Sigmoid colon (tissue), 4 donors: ENCODE results near the gene GBX2.

Experiments
- EP300 ChIP-seq, 4 donors: sonication (generic); formaldehyde crosslinking; IDR thresholded peaks; one replicate each; pipeline ENCODE4 v1.6.1; 2017; ENCODE audit warnings: antibody characterized with exemption in 4 of 4
- POLR2A ChIP-seq, 2 donors: fragments of 450-650 bp; IDR thresholded peaks; one replicate each; pipeline ENCODE4 v1.6.1; 2016; ENCODE audit warnings: antibody characterized with exemption in 2 of 2, mild to moderate bottlenecking in 2 of 2, moderate library complexity in 2 of 2
- POLR2AphosphoS5 ChIP-seq, 4 donors: sonication (generic); formaldehyde crosslinking; IDR thresholded peaks; one replicate each; pipeline ENCODE4 v1.6.1; 2017; ENCODE audit warnings: antibody characterized with exemption in 4 of 4
- TF ChIP-seq, protein P1 (sequence below), 4 experiments: fragments of 450-650 bp in 3 of 4; fragments of 200-600 bp in 1 of 4; IDR thresholded peaks; one replicate each; pipeline ENCODE4 v1.5.1; 2016 to 2019; ENCODE audit warnings: antibody characterized with exemption in 4 of 4, mild to moderate bottlenecking in 3 of 4, moderate library complexity in 2 of 4

DNA sequence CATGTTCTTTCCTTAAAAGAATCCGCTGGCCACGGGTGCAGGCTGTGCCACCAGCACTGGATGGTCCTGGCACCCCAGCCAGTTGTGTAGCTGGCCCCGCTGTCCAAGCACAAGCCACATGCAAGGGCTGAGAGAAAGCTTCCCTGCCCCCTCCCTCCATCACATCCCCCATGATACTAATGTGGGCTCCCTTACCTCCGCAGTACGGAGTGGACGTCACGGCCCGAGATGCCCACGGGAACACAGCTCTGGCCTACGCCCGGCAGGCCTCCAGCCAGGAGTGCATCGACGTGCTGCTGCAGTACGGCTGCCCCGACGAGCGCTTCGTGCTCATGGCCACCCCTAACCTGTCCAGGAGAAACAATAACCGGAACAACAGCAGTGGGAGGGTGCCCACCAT is 44.5 kb downstream of the GBX2 start:
- TF ChIP-seq, protein P1, sequence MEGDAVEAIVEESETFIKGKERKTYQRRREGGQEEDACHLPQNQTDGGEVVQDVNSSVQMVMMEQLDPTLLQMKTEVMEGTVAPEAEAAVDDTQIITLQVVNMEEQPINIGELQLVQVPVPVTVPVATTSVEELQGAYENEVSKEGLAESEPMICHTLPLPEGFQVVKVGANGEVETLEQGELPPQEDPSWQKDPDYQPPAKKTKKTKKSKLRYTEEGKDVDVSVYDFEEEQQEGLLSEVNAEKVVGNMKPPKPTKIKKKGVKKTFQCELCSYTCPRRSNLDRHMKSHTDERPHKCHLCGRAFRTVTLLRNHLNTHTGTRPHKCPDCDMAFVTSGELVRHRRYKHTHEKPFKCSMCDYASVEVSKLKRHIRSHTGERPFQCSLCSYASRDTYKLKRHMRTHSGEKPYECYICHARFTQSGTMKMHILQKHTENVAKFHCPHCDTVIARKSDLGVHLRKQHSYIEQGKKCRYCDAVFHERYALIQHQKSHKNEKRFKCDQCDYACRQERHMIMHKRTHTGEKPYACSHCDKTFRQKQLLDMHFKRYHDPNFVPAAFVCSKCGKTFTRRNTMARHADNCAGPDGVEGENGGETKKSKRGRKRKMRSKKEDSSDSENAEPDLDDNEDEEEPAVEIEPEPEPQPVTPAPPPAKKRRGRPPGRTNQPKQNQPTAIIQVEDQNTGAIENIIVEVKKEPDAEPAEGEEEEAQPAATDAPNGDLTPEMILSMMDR (IDR thresholded peaks at IDR 0.05): no peak
- TF ChIP-seq POLR2A (IDR thresholded peaks at IDR 0.05): no peak
- TF ChIP-seq EP300 (IDR thresholded peaks at IDR 0.05): no peak
- no peak for TF ChIP-seq POLR2AphosphoS5 (IDR thresholded peaks at IDR 0.05)
